ENCODE data around the gene CAMTA2.

- no peak for TF ChIP-seq CTCF (conservative IDR thresholded peaks at IDR 0.05)
- TF ChIP-seq EZH2 (IDR thresholded peaks at IDR 0.05; ENCODE audit: low read depth) = no peak
Observed at GRCh38 chr17:5034063-5034462, 46.6 kb upstream of the CAMTA2 start.
